CD8-positive, alpha-beta memory T cell (primary cell): ENCODE data around the gene RPL39L. TPM values are rescaled to one million over a fixed set of nuclear protein-coding genes. Genes with fewer than 3 reads are reported as not detected.

ENCODE experiments used
- CTCF ChIA-PET: fragments of 350-600 bp; sonication (Branson Sonifier 250); formaldehyde crosslinking; loops from one replicate; lab custom pipeline; 2021; ENCODE audit warnings: antibody characterized with exemption; lab: Charles Lee
- POLR2A ChIA-PET: fragments of 350-600 bp; sonication (Branson Sonifier 250); formaldehyde crosslinking; loops from one replicate; lab custom pipeline; 2021; ENCODE audit warnings: antibody characterized with exemption; lab: Charles Lee
- DNase-seq, 5 donors: peaks; one replicate each; pipeline versions ENCODE4 v3.0.0 to v3.0.0-alpha.2; 2020 to 2022; ENCODE audit warnings: mixed read lengths in 1 of 5
- H3K27ac ChIP-seq: one replicate; pipeline ENCODE4 v1.7.0; 2013; ENCODE audit warnings: low read depth, mild to moderate bottlenecking, low read length, moderate library complexity
- H3K27me3 ChIP-seq: 2 replicates; pipeline ENCODE4 v1.7.0; 2013; ENCODE audit warnings: low read length, mild to moderate bottlenecking; ENCODE audit not compliant: insufficient read depth, poor library complexity, severe bottlenecking
- H3K36me3 ChIP-seq: 2 replicates; pipeline ENCODE4 v1.7.0; 2013; ENCODE audit warnings: mild to moderate bottlenecking, low read length, moderate library complexity; ENCODE audit not compliant: insufficient read depth
- H3K4me1 ChIP-seq: 2 replicates; pipeline ENCODE4 v1.7.0; 2013; ENCODE audit warnings: mild to moderate bottlenecking, low read length, moderate library complexity; ENCODE audit not compliant: insufficient read depth
- H3K4me3 ChIP-seq: 2 replicates; pipeline ENCODE4 v1.7.0; 2013; ENCODE audit warnings: mild to moderate bottlenecking, low read length
- H3K9me3 ChIP-seq: 2 replicates; pipeline ENCODE4 v1.7.0; 2013; ENCODE audit warnings: mild to moderate bottlenecking, low read length
- H3K27ac Mint-ChIP-seq, 8 donors: one replicate each; pipeline ENCODE4 v1.8.0; 2020 to 2021; ENCODE audit warnings: mixed read lengths in 8 of 8, mild to moderate bottlenecking in 6 of 8, inconsistent platforms in 3 of 8, moderate library complexity in 3 of 8
- H3K27me3 Mint-ChIP-seq, 2 donors: one replicate each; pipeline ENCODE4 v1.8.0; 2020 to 2021; ENCODE audit warnings: mixed read lengths in 2 of 2, mild to moderate bottlenecking in 1 of 2, moderate library complexity in 1 of 2
- H3K36me3 Mint-ChIP-seq, 3 donors: one replicate each; pipeline ENCODE4 v1.8.0; 2020 to 2021; ENCODE audit warnings: mixed read lengths in 3 of 3, inconsistent platforms in 1 of 3, mild to moderate bottlenecking in 1 of 3
- H3K4me1 Mint-ChIP-seq, 3 donors: one replicate each; pipeline ENCODE4 v1.8.0; 2020 to 2021; ENCODE audit warnings: mixed read lengths in 3 of 3, inconsistent platforms in 1 of 3, mild to moderate bottlenecking in 1 of 3
- H3K4me3 Mint-ChIP-seq, 7 donors: one replicate each; pipeline ENCODE4 v1.8.0; 2020 to 2021; ENCODE audit warnings: mixed read lengths in 7 of 7, mild to moderate bottlenecking in 6 of 7, moderate library complexity in 4 of 7, inconsistent platforms in 2 of 7
- H3K9me3 Mint-ChIP-seq, 5 donors: one replicate each; pipeline ENCODE4 v1.8.0; 2020 to 2022; ENCODE audit warnings: mixed read lengths in 5 of 5, mild to moderate bottlenecking in 3 of 5, moderate library complexity in 2 of 5, inconsistent platforms in 1 of 5
- polyA plus RNA-seq: library from polyadenylated mRNA; unstranded; fragments of 300-500 nt; fragmentation: Illumina TruSeq; gene quantifications from one replicate; pipeline ENCODE4 v1.2.3, GENCODE V29; 2021
- total RNA-seq, 2 experiments: library from RNA; stranded (reverse); gene quantifications; one replicate each; pipeline ENCODE4 v1.2.3, GENCODE V29; 2021

Gene RPL39L
- total and polyA plus RNA-seq, 3 experiments from 2014 or later = 10.3 to 13.1 (median 11.3) TPM

DNA sequence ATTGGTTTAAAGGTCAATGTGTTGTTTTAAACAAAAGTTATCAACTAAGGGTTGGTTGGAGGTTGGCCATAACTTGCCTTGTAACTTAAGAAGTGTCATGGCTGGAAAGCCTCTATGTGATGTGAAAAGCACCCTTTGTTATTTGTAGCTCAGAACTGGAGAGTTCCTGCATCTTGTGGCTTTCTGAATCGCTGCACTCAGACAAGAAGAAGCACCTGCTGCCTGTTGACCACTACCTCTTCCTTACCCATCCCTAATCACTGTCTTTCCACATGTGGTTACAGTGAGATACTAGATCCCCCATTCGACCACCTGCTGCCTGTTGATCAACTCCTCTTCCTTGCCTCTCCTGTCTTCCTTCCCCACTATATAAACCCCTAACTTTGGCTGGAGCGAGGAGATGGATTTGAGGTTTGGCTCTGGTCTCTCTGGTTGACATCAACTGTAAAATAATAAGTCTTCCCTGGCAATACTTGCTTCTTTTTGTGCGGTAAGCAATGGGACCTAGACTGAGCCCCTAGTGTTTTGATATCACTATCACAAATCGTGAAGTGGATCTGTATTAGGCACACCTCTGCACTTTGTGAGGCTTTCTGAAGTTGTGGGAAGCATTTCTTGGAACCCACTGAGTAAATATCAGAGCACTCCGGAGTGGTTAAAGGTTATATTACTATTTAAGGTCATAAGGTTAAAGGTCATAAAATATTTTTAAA lies 13.8 kb downstream of the RPL39L start:
- no peaks in the 10 kb centered on the region for H3K36me3 ChIP-seq
- no peak overlapping the region for H3K27ac ChIP-seq
- peaks cover 0 to 3% (median 1%) of the 10 kb centered on the region in 5 donors for H3K9me3 Mint-ChIP-seq
- peaks cover 4% of the 10 kb centered on the region for H3K9me3 ChIP-seq
- H3K4me1 Mint-ChIP-seq = peaks cover 12 to 21% (median 12%) of the 10 kb centered on the region in 3 donors
- no peak overlapping the region for H3K27ac Mint-ChIP-seq
- DNase-seq = no peak
- H3K27me3 ChIP-seq = no peaks in the 10 kb centered on the region
- no peaks in the 10 kb centered on the region for H3K27me3 Mint-ChIP-seq
- peaks cover 13% of the 10 kb centered on the region for H3K4me1 ChIP-seq
- H3K4me3 ChIP-seq = no peak overlapping the region
- ChIA-PET POLR2A (no interaction called here), CTCF (interaction anchor here (2.2 to 2.8 kb wide), 2 partner anchors 14 to 39 kb away, joined by 11 to 15 read pairs; partner anchors contain the start of gene RPL39L)
- peak overlapping the region in 1 of 7 donors; percentile 65 for H3K4me3 Mint-ChIP-seq
- H3K36me3 Mint-ChIP-seq = peaks cover 2 to 13% (median 5%) of the 10 kb centered on the region in 3 donors

DNA sequence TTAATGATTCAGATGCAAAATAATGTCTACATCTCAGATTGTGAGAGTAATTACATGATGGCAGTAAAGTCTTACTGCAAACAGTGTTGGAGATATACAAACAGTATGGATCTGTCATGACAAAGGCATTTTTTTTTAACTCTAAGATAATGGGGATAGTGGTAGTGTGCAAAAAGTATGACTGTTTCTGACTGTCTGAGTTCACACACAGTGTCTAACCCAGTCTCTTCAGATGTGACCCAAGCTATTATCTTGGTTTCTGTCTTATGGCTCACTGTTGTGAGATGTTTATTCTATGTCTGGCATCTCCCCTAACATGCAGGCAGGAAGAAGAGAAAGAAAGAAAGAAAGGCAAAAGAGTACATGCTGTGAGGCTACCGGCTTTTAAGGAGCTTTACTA lies 17.0 kb downstream of the RPL39L start:
- DNase-seq = no peak
- no peaks in the 10 kb centered on the region for H3K4me1 ChIP-seq
- H3K27me3 ChIP-seq = no peaks in the 10 kb centered on the region
- Mint-ChIP-seq H3K36me3 (peaks cover 2 to 10% (median 4%) of the 10 kb centered on the region in 3 donors), H3K4me1 (no peaks in the 10 kb centered on the region), H3K9me3 (peaks cover 0 to 3% (median 0%) of the 10 kb centered on the region in 5 donors), H3K27me3 (no peaks in the 10 kb centered on the region), H3K27ac (no peak overlapping the region), H3K4me3 (no peak overlapping the region)
- POLR2A ChIA-PET = no interaction called here
- H3K36me3 ChIP-seq = no peaks in the 10 kb centered on the region
- no peak overlapping the region for H3K4me3 ChIP-seq
- H3K27ac ChIP-seq = no peak overlapping the region
- CTCF ChIA-PET = interaction anchor here (1.3 kb wide), 1 partner anchor 9 kb away, joined by 5 read pairs; no protein-coding TSS in a partner anchor
- H3K9me3 ChIP-seq = no peaks in the 10 kb centered on the region

DNA sequence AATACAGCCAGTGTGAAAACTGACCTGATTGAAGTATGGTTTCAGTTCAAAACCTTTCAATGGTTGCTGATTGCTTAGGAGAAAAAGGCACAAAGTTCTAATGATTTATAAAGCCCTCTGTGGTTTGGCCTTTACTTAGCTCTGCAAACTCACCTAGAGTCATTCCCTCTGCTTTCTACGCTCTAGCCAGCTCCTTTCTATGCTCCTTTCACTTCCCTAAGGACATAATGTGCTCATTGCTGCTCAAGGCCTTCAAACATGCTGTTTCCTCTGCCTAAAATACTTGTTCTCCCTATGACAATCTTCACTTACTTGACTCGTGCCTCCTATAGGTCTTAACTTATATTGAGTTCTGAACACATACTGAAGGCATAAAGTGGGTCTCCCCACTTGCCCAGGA lies 19.0 kb downstream of the RPL39L start:
- H3K36me3 Mint-ChIP-seq = peaks cover 0 to 3% (median 1%) of the 10 kb centered on the region in 3 donors
- ChIA-PET POLR2A (no interaction called here), CTCF (interaction anchor here (0.7 to 4.2 kb wide), 3 partner anchors 12 to 30 kb away, joined by 3 to 12 read pairs (median 10); partner anchors contain the start of gene RPL39L)
- no peaks in the 10 kb centered on the region for H3K27me3 Mint-ChIP-seq
- no peak overlapping the region for H3K4me3 ChIP-seq
- no peaks in the 10 kb centered on the region for H3K9me3 ChIP-seq
- H3K27ac ChIP-seq = no peak overlapping the region
- no peaks in the 10 kb centered on the region for H3K4me1 ChIP-seq
- H3K4me1 Mint-ChIP-seq = no peaks in the 10 kb centered on the region
- no peaks in the 10 kb centered on the region for H3K36me3 ChIP-seq
- H3K27ac Mint-ChIP-seq = no peak overlapping the region
- no peak overlapping the region for H3K4me3 Mint-ChIP-seq
- DNase-seq = no peak
- no peaks in the 10 kb centered on the region for H3K9me3 Mint-ChIP-seq
- no peaks in the 10 kb centered on the region for H3K27me3 ChIP-seq

DNA sequence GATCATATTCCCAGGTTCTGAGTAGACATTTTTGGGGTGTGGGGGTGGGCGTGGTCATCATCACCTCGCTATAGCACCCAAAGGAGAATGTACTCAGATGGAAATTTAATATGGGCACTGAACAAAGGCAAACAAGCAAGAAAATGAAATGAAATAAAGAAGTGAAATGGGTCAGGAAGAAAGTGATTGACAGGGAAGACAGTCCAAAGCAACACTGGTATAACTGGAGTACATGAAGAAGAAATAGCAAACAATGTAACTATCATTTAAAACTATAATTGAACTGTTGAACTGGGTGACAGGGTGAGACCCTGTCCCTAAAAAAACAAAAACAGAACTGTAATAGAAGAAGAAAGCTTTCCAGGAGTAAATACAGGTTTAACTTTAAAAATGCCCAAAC lies 24.8 kb downstream of the RPL39L start:
- H3K9me3 ChIP-seq = no peaks in the 10 kb centered on the region
- H3K9me3 Mint-ChIP-seq = no peaks in the 10 kb centered on the region
- POLR2A ChIA-PET = no interaction called here
- H3K4me3 Mint-ChIP-seq = no peak overlapping the region
- H3K4me1 ChIP-seq = no peaks in the 10 kb centered on the region
- H3K27ac ChIP-seq = no peak overlapping the region
- peaks cover 0 to 2% (median 0%) of the 10 kb centered on the region in 3 donors for H3K36me3 Mint-ChIP-seq
- H3K27ac Mint-ChIP-seq = peak overlapping the region in 1 of 8 donors; percentile 7
- H3K4me1 Mint-ChIP-seq = peaks cover 3 to 8% (median 7%) of the 10 kb centered on the region in 3 donors
- DNase-seq = no peak
- no peaks in the 10 kb centered on the region for H3K27me3 ChIP-seq
- no peaks in the 10 kb centered on the region for H3K36me3 ChIP-seq
- peaks cover 0 to 4% of the 10 kb centered on the region in 2 donors for H3K27me3 Mint-ChIP-seq
- CTCF ChIA-PET = interaction anchor here (1.2 to 7.2 kb wide), 12 partner anchors 12 to 626 kb away, joined by 3 to 121 read pairs (median 15); partner anchors contain the start of gene RPL39L
- H3K4me3 ChIP-seq = no peak overlapping the region

DNA sequence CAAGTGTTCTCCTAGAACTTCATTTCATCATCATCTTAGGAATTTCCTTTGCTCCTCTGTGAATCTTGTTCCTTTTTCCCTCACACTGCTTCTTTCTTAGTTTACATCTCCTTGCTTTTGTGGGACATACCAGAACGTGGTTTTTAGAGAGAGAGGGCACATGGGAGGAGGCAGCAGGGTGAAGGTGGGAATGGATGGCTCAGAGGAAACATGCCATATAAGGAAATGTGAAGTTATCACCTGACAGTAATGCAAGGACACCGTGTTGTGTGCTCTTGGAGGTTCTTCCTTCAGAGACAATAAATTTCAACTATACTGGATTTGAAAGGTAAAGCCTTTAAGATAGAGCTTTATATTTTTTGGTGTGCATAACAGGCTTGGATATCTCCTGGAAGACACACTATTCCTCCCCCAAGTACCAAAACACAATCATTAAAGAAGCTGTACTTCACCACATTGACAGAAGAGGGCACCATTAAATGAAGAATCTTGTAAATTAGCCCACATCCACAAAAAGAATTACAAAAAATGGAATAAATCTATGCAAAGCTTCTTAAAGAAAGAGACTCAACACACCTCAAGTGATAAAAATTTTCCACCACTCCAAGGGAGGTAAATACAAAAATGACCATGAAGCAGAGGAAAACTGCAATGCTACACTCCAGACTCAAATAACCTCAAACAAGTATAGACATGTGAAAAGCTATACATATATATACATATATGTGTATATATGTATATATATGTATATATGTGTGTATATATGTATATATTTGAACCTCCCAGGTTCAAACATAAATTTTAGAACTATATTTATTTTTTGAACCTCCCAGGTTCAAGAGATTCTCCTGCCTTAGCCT lies 26.1 kb downstream of the RPL39L start:
- Histone ChIP-seq H3K9me3 (no peaks in the 10 kb centered on the region), H3K27ac (no peak overlapping the region), H3K36me3 (no peaks in the 10 kb centered on the region), H3K4me1 (no peaks in the 10 kb centered on the region), H3K4me3 (no peak overlapping the region), H3K27me3 (no peaks in the 10 kb centered on the region)
- peak in 2 of 5 donors; percentile 24 to 47 for DNase-seq
- CTCF ChIA-PET = interaction anchor here (0.8 to 7.2 kb wide), 32 partner anchors 9 to 498 kb away, joined by 3 to 121 read pairs (median 5); partner anchors contain the start of gene RPL39L
- Mint-ChIP-seq H3K27me3 (peaks cover 0 to 4% of the 10 kb centered on the region in 2 donors), H3K36me3 (peaks cover 0 to 2% (median 0%) of the 10 kb centered on the region in 3 donors), H3K27ac (no peak overlapping the region), H3K9me3 (no peaks in the 10 kb centered on the region), H3K4me3 (no peak overlapping the region), H3K4me1 (peaks cover 3 to 8% (median 7%) of the 10 kb centered on the region in 3 donors)
- POLR2A ChIA-PET = interaction anchor here (1.0 to 1.3 kb wide), 3 partner anchors 26 to 181 kb away, joined by 3 to 5 read pairs (median 4); partner anchors contain the start of gene RPL39L

DNA sequence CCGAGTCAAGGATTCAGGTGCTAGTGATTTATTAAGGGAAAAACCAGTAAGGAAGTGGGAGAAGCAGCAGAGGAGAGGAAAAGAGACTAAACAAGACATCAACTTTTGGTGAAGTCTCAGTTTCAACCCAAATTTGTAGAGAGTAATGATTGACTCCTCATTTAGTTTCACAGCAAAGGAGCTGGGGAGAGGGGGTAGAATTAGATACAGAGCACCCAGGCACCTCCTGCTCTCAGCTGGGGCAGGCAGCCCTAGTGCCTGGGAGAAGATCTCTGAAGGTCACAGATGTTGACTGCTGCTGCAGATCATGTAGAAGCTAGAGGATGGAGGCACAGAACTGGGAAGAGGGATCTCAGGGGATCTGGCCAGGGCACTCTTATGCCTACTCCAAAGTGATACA lies 29.1 kb downstream of the RPL39L start:
- ChIA-PET POLR2A (no interaction called here), CTCF (interaction anchor here (1.0 to 7.2 kb wide), 4 partner anchors 28 to 54 kb away, joined by 3 to 121 read pairs (median 7); partner anchors contain the start of gene RPL39L)
- Histone ChIP-seq H3K4me1 (no peaks in the 10 kb centered on the region), H3K4me3 (no peak overlapping the region), H3K36me3 (no peaks in the 10 kb centered on the region), H3K27ac (no peak overlapping the region), H3K9me3 (no peaks in the 10 kb centered on the region), H3K27me3 (no peaks in the 10 kb centered on the region)
- Mint-ChIP-seq H3K4me3 (no peak overlapping the region), H3K27me3 (peaks cover 0 to 7% of the 10 kb centered on the region in 2 donors), H3K4me1 (peaks cover 3 to 8% (median 7%) of the 10 kb centered on the region in 3 donors), H3K36me3 (no peaks in the 10 kb centered on the region), H3K27ac (no peak overlapping the region), H3K9me3 (no peaks in the 10 kb centered on the region)
- no peak for DNase-seq

DNA sequence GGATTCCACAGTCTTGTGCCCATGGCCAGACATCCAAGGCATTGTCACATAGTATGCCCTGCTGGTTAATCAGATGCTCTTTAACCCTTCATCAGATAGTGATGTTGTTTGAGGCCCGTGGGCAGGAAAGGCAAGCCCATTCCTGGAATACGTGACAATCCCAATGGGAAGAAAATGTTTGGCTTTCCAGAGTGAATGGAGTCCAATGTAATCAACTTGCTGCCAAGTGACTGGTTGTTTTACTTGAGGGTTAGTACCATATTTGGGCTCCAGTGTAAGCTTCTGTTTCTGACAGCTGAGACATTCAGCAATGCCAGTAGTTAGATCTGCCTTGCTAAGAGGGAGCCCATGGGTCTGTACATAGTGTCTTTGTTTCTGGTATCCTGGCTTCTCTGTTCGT lies 31.3 kb downstream of the RPL39L start:
- CTCF ChIA-PET = interaction anchor here (0.8 to 1.7 kb wide), 2 partner anchors 12 to 43 kb away, joined by 3 to 8 read pairs; no protein-coding TSS in a partner anchor
- Histone ChIP-seq H3K4me1 (no peaks in the 10 kb centered on the region), H3K27ac (no peak overlapping the region), H3K27me3 (no peaks in the 10 kb centered on the region), H3K9me3 (no peaks in the 10 kb centered on the region), H3K36me3 (no peaks in the 10 kb centered on the region), H3K4me3 (no peak overlapping the region)
- H3K27ac Mint-ChIP-seq = peak overlapping the region in 1 of 8 donors; percentile 10
- H3K4me1 Mint-ChIP-seq = peaks cover 4 to 11% (median 4%) of the 10 kb centered on the region in 3 donors
- H3K4me3 Mint-ChIP-seq = no peak overlapping the region
- POLR2A ChIA-PET = no interaction called here
- no peak for DNase-seq
- H3K9me3 Mint-ChIP-seq = no peaks in the 10 kb centered on the region
- peaks cover 0 to 3% of the 10 kb centered on the region in 2 donors for H3K27me3 Mint-ChIP-seq
- H3K36me3 Mint-ChIP-seq = no peaks in the 10 kb centered on the region
